CD4-positive, alpha-beta memory T cell (primary cell): Measurements from ENCODE around the gene TUFT1. TPM values are rescaled to one million over a fixed set of nuclear protein-coding genes. Genes with fewer than 3 reads are reported as not detected.
A peak's percentile ranks its signal among the peaks of the same experiment; 100 is the strongest.

ENCODE experiments used
- CTCF ChIA-PET: fragments of 350-600 bp; sonication (Branson Sonifier 250); formaldehyde crosslinking; loops from one replicate; lab custom pipeline; 2021; ENCODE audit warnings: inconsistent platforms; ENCODE audit not compliant: partially characterized antibody; lab: Charles Lee
- POLR2A ChIA-PET: fragments of 350-600 bp; sonication (Branson Sonifier 250); formaldehyde crosslinking; loops from one replicate; lab custom pipeline; 2021; ENCODE audit not compliant: partially characterized antibody; lab: Charles Lee
- DNase-seq, 5 donors: peaks; one replicate each; pipeline versions ENCODE4 v3.0.0 to v3.0.0-alpha.2; 2020 to 2022; ENCODE audit warnings: mixed read lengths in 1 of 5
- H3K27ac ChIP-seq: one replicate; pipeline ENCODE4 v1.7.0; 2013; ENCODE audit warnings: low read depth, low read length
- H3K27me3 ChIP-seq: 2 replicates; pipeline ENCODE4 v1.7.0; 2013; ENCODE audit warnings: mild to moderate bottlenecking, low read length, moderate library complexity; ENCODE audit not compliant: insufficient read depth
- H3K36me3 ChIP-seq: 2 replicates; pipeline ENCODE4 v1.7.0; 2013; ENCODE audit warnings: mild to moderate bottlenecking, low read length, moderate library complexity; ENCODE audit not compliant: insufficient read depth
- H3K4me1 ChIP-seq: 2 replicates; pipeline ENCODE4 v1.7.0; 2013; ENCODE audit warnings: mild to moderate bottlenecking, low read length, moderate library complexity; ENCODE audit not compliant: insufficient read depth
- H3K4me3 ChIP-seq, 2 donors: one replicate each; pipeline ENCODE4 v1.7.0; 2013; ENCODE audit warnings: low read length in 2 of 2, mild to moderate bottlenecking in 1 of 2
- H3K9me3 ChIP-seq, 2 donors: one replicate each; pipeline ENCODE4 v1.7.0; 2013; ENCODE audit warnings: low read length in 2 of 2, control low read depth in 1 of 2; ENCODE audit not compliant: control insufficient read depth in 1 of 2
- H3K27ac Mint-ChIP-seq, 7 donors: one replicate each; pipeline ENCODE4 v1.8.0; 2020 to 2021; ENCODE audit warnings: mixed read lengths in 7 of 7, mild to moderate bottlenecking in 6 of 7, inconsistent platforms in 3 of 7, moderate library complexity in 3 of 7
- H3K27me3 Mint-ChIP-seq, 2 donors: one replicate each; pipeline ENCODE4 v1.8.0; 2020 to 2021; ENCODE audit warnings: mixed read lengths in 2 of 2
- H3K36me3 Mint-ChIP-seq, 2 donors: one replicate each; pipeline ENCODE4 v1.8.0; 2020 to 2021; ENCODE audit warnings: mixed read lengths in 2 of 2, inconsistent platforms in 1 of 2, mild to moderate bottlenecking in 1 of 2
- H3K4me1 Mint-ChIP-seq, 4 donors: one replicate each; pipeline ENCODE4 v1.8.0; 2020 to 2021; ENCODE audit warnings: mixed read lengths in 4 of 4, mild to moderate bottlenecking in 1 of 4
- H3K4me3 Mint-ChIP-seq, 8 donors: one replicate each; pipeline ENCODE4 v1.8.0; 2020 to 2021; ENCODE audit warnings: mixed read lengths in 8 of 8, mild to moderate bottlenecking in 7 of 8, moderate library complexity in 6 of 8, inconsistent platforms in 3 of 8
- H3K9me3 Mint-ChIP-seq, 8 donors: one replicate each; pipeline ENCODE4 v1.8.0; 2020 to 2021; ENCODE audit warnings: mixed read lengths in 8 of 8, mild to moderate bottlenecking in 5 of 8, inconsistent platforms in 3 of 8, moderate library complexity in 1 of 8
- intact Hi-C: fragments of 100-400 bp; cut with micrococcal nuclease; formaldehyde crosslinking; loops from one replicate; pipeline ENCODE4 v1.15.1; 2023
- polyA plus RNA-seq, 2 donors: library from polyadenylated mRNA; unstranded; fragments of 300-500 nt; fragmentation: Illumina TruSeq; gene quantifications; one replicate each; pipeline ENCODE4 v1.2.3, GENCODE V29; 2021
- total RNA-seq, 2 experiments: library from RNA; stranded (reverse); gene quantifications; one replicate each; pipeline ENCODE4 v1.2.3, GENCODE V29; 2021

Gene TUFT1
- total and polyA plus RNA-seq, 4 experiments from 2014 or later = 3.5 to 5.3 (median 4.7) TPM

- no peaks in the 10 kb centered on the region for H3K4me1 ChIP-seq
- POLR2A ChIA-PET = no interaction called here
- no peak for DNase-seq
- no peak overlapping the region for H3K27ac ChIP-seq
- H3K27me3 ChIP-seq = no peaks in the 10 kb centered on the region
- H3K9me3 ChIP-seq = no peaks in the 10 kb centered on the region
- no peaks in the 10 kb centered on the region for H3K36me3 ChIP-seq
- H3K27me3 Mint-ChIP-seq = no peaks in the 10 kb centered on the region
- intact Hi-C loops = no loop called here
- no peaks in the 10 kb centered on the region for H3K9me3 Mint-ChIP-seq
- CTCF ChIA-PET = interaction anchor here (3.3 kb wide), 1 partner anchor 14 kb away, joined by 11 read pairs; no protein-coding TSS in a partner anchor
- H3K27ac Mint-ChIP-seq = peak overlapping the region in 3 of 7 donors; percentile 39 to 59 (median 42)
- H3K4me3 Mint-ChIP-seq = no peak overlapping the region
- peaks cover 6 to 13% of the 10 kb centered on the region in 2 donors for H3K36me3 Mint-ChIP-seq
- no peaks in the 10 kb centered on the region for H3K4me1 Mint-ChIP-seq
- no peak overlapping the region for H3K4me3 ChIP-seq
Measured at GRCh38 chr1:151579436-151580225, 39.5 kb downstream of the TUFT1 start.

GRCh38 chr1:151581451-151581850, 41.3 kb downstream of the TUFT1 start:
- Mint-ChIP-seq H3K9me3 (no peaks in the 10 kb centered on the region), H3K36me3 (peaks cover 0 to 3% of the 10 kb centered on the region in 2 donors), H3K27ac (no peak overlapping the region), H3K4me3 (no peak overlapping the region), H3K27me3 (no peaks in the 10 kb centered on the region), H3K4me1 (no peaks in the 10 kb centered on the region)
- CTCF ChIA-PET = interaction anchor here (1.3 to 2.7 kb wide), 2 partner anchors 12 to 254 kb away, joined by 4 to 10 read pairs; no protein-coding TSS in a partner anchor
- DNase-seq = no peak
- no peak overlapping the region for H3K4me3 ChIP-seq
- H3K4me1 ChIP-seq = no peaks in the 10 kb centered on the region
- POLR2A ChIA-PET = no interaction called here
- H3K9me3 ChIP-seq = no peaks in the 10 kb centered on the region
- H3K27me3 ChIP-seq = no peaks in the 10 kb centered on the region
- intact Hi-C loops = no loop called here
- no peaks in the 10 kb centered on the region for H3K36me3 ChIP-seq
- no peak overlapping the region for H3K27ac ChIP-seq

- CTCF ChIA-PET = interaction anchor here (1.3 to 2.7 kb wide), 2 partner anchors 12 to 254 kb away, joined by 4 to 10 read pairs; no protein-coding TSS in a partner anchor
- Mint-ChIP-seq H3K36me3 (peaks cover 0 to 3% of the 10 kb centered on the region in 2 donors), H3K27ac (no peak overlapping the region), H3K4me3 (no peak overlapping the region), H3K27me3 (no peaks in the 10 kb centered on the region), H3K4me1 (no peaks in the 10 kb centered on the region), H3K9me3 (no peaks in the 10 kb centered on the region)
- H3K27ac ChIP-seq = no peak overlapping the region
- no peaks in the 10 kb centered on the region for H3K9me3 ChIP-seq
- POLR2A ChIA-PET = no interaction called here
- intact Hi-C loops = no loop called here
- no peaks in the 10 kb centered on the region for H3K36me3 ChIP-seq
- no peaks in the 10 kb centered on the region for H3K4me1 ChIP-seq
- no peaks in the 10 kb centered on the region for H3K27me3 ChIP-seq
- no peak for DNase-seq
- no peak overlapping the region for H3K4me3 ChIP-seq
Measured at GRCh38 chr1:151581921-151582320, 41.8 kb downstream of the TUFT1 start.

- Histone ChIP-seq H3K36me3 (no peaks in the 10 kb centered on the region), H3K9me3 (no peaks in the 10 kb centered on the region), H3K27ac (no peak overlapping the region), H3K27me3 (no peaks in the 10 kb centered on the region), H3K4me3 (no peak overlapping the region), H3K4me1 (no peaks in the 10 kb centered on the region)
- intact Hi-C loops = no loop called here
- no peaks in the 10 kb centered on the region for H3K27me3 Mint-ChIP-seq
- no peaks in the 10 kb centered on the region for H3K9me3 Mint-ChIP-seq
- no peak for DNase-seq
- peak overlapping the region in 1 of 7 donors; percentile 70 for H3K27ac Mint-ChIP-seq
- ChIA-PET CTCF (interaction anchor here (1.0 kb wide), 1 partner anchor 10 kb away, joined by 6 read pairs; no protein-coding TSS in a partner anchor), POLR2A (no interaction called here)
- peaks cover 0 to 3% of the 10 kb centered on the region in 2 donors for H3K36me3 Mint-ChIP-seq
- H3K4me3 Mint-ChIP-seq = no peak overlapping the region
- no peaks in the 10 kb centered on the region for H3K4me1 Mint-ChIP-seq
Measured at GRCh38 chr1:151583796-151584195, 43.7 kb downstream of the TUFT1 start.

- Mint-ChIP-seq H3K4me1 (no peaks in the 10 kb centered on the region), H3K36me3 (peaks cover 0 to 3% of the 10 kb centered on the region in 2 donors), H3K9me3 (no peaks in the 10 kb centered on the region), H3K27me3 (no peaks in the 10 kb centered on the region), H3K27ac (peak overlapping the region in 1 of 7 donors; percentile 70), H3K4me3 (no peak overlapping the region)
- CTCF ChIA-PET = interaction anchor here (1.0 kb wide), 1 partner anchor 10 kb away, joined by 6 read pairs; no protein-coding TSS in a partner anchor
- no peaks in the 10 kb centered on the region for H3K4me1 ChIP-seq
- intact Hi-C loops = no loop called here
- no peaks in the 10 kb centered on the region for H3K27me3 ChIP-seq
- no peak for DNase-seq
- POLR2A ChIA-PET = no interaction called here
- no peak overlapping the region for H3K27ac ChIP-seq
- no peak overlapping the region for H3K4me3 ChIP-seq
- no peaks in the 10 kb centered on the region for H3K9me3 ChIP-seq
- no peaks in the 10 kb centered on the region for H3K36me3 ChIP-seq
Measured at GRCh38 chr1:151584278-151584677, 44.2 kb downstream of the TUFT1 start.

- peaks cover 0 to under 1% (median 0%) of the 10 kb centered on the region in 8 donors for H3K9me3 Mint-ChIP-seq
- H3K4me1 Mint-ChIP-seq = no peaks in the 10 kb centered on the region
- H3K4me1 ChIP-seq = no peaks in the 10 kb centered on the region
- CTCF ChIA-PET = interaction anchor here (1.1 kb wide), 1 partner anchor 24 kb away, joined by 3 read pairs; no protein-coding TSS in a partner anchor
- H3K4me3 Mint-ChIP-seq = no peak overlapping the region
- no peaks in the 10 kb centered on the region for H3K9me3 ChIP-seq
- H3K27me3 Mint-ChIP-seq = peaks cover 0 to under 1% of the 10 kb centered on the region in 2 donors
- POLR2A ChIA-PET = no interaction called here
- no peak overlapping the region for H3K27ac Mint-ChIP-seq
- H3K27me3 ChIP-seq = no peaks in the 10 kb centered on the region
- H3K27ac ChIP-seq = no peak overlapping the region
- no peaks in the 10 kb centered on the region for H3K36me3 Mint-ChIP-seq
- no peak overlapping the region for H3K4me3 ChIP-seq
- intact Hi-C loops = no loop called here
- no peaks in the 10 kb centered on the region for H3K36me3 ChIP-seq
- no peak for DNase-seq
Measured at GRCh38 chr1:151584780-151585179, 44.7 kb downstream of the TUFT1 start.

- Mint-ChIP-seq H3K4me1 (no peaks in the 10 kb centered on the region), H3K4me3 (no peak overlapping the region), H3K36me3 (peaks cover 0 to under 1% of the 10 kb centered on the region in 2 donors), H3K27me3 (peaks cover 3 to 4% of the 10 kb centered on the region in 2 donors), H3K9me3 (peaks cover 0 to 4% (median under 1%) of the 10 kb centered on the region in 8 donors), H3K27ac (no peak overlapping the region)
- no peaks in the 10 kb centered on the region for H3K27me3 ChIP-seq
- H3K36me3 ChIP-seq = no peaks in the 10 kb centered on the region
- intact Hi-C loops = no loop called here
- DNase-seq = no peak
- no peaks in the 10 kb centered on the region for H3K9me3 ChIP-seq
- CTCF ChIA-PET = interaction anchor here (0.7 to 1.1 kb wide), 3 partner anchors 8 to 250 kb away, joined by 3 to 4 read pairs (median 3); no protein-coding TSS in a partner anchor
- POLR2A ChIA-PET = no interaction called here
- H3K27ac ChIP-seq = no peak overlapping the region
- no peaks in the 10 kb centered on the region for H3K4me1 ChIP-seq
- no peak overlapping the region for H3K4me3 ChIP-seq
Measured at GRCh38 chr1:151585622-151586021, 45.5 kb downstream of the TUFT1 start.
